NCI-H748 (cell line): ENCODE data around the gene SLC1A4.
"Not testable (repeated sequence)": the region's sequence is repeated elsewhere in the genome, so short reads cannot be mapped to it uniquely, and the experiment has no call there.

Source experiments
- DNase-seq: peaks from one replicate; lab custom pipeline; 2025; ENCODE audit not compliant: unreplicated experiment; lab: John Stamatoyannopoulos, UW

Gene SLC1A4

DNA sequence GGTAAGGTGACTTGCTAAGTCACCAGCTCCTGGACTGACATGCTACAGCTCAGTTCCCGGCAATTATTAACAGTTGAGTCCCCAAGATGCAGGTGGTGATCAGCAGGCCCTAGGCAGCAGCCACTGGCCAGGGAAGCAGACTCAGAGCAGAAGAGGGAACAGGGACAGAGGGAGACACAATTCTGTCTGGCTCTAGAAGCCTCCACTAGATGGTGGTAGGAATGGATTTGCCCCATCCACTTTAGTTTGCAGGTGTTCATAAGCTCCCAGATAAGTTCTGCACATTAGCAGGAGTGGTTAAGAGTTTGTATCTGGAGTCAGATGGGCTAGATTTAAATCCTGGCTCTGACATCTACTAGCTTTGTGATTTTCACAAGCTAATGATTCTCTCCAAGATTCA is 25.5 kb upstream of the SLC1A4 start:
- DNase-seq, result no peak

DNA sequence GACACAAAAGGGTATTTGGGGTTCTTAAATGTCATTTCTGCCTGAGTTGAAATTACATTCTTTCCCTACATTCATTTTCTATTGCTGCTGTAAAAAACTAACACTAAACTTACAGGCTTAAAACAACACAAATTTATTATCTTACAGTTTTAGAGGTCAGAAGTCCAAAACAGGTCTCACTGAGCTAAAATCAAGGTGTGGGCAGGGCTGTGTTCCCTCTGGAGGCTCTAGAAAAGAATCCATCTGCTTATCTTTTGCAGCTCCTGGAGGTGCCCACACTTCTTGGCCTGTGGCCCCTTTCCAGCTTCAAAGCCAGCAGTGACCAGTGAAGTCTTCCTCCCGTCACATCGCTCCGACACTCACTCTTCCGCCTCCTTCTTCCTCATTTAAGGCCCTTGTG is 23.2 kb upstream of the SLC1A4 start:
- DNase-seq, result no peak

- no peak for DNase-seq
Measured at GRCh38 chr2:64966839-64967238, 22.4 kb upstream of the SLC1A4 start.

DNA sequence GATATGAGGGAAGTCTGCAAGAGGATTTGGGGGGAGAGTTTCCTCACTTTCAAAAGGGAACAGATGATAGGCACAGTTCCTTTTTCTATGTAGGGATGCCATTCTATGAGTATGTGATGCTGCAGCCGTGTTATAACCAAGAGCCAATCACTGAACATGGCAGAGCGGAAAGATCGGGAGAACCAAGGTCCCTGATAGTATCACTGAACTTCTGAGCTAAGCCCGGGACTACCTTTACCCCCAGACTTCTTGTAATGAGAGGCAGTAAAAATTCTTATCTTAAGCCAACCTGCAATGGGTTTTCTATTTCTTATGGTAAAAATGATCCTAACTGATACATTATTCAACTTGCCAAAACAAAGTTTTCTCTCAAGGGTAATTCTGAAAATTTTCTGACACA is 21.6 kb upstream of the SLC1A4 start:
- no peak for DNase-seq

- DNase-seq, result not testable (repeated sequence)
Measured at GRCh38 chr2:64969086-64969485, 20.1 kb upstream of the SLC1A4 start.

DNA sequence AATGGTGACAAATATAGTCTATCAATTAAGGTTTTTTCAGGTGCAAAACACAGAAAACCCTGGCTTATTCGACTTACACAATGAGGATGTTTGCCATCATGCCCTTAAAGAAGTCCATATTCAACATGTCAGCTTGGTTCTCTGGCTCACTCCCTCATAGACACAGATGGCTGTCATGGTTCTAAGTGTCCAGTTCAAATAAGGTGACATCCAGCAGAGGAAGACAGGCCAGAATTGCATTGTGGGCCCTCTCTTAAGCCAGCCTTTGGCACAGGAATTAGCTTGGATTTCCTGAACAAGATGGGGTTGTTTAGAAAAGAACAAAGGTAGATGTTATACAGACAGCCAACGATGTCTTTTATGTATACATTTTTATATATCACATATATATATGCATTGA is 18.7 kb upstream of the SLC1A4 start:
- no peak for DNase-seq

DNA sequence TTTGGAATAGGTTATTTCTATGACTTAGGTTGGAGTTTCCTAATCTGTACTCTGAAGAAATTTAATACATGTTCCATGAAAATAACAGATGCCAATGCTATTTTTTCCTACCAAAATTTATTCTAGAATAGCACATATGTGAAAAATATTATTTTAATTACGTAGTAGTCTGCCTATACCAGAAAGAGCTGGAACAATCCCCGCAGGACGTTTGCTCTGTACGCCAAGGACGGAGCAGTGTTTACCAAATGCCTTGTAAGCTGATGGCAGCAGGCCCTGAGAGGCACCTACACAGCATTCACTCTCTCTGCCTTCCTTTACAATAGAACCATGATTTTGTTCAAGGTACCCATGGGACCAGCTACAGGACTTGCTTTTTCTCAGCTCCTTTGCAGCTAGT is 16.8 kb upstream of the SLC1A4 start:
- no peak for DNase-seq

GRCh38 chr2:64972876-64973275 is 16.3 kb upstream of the SLC1A4 start:
- no peak for DNase-seq

DNA sequence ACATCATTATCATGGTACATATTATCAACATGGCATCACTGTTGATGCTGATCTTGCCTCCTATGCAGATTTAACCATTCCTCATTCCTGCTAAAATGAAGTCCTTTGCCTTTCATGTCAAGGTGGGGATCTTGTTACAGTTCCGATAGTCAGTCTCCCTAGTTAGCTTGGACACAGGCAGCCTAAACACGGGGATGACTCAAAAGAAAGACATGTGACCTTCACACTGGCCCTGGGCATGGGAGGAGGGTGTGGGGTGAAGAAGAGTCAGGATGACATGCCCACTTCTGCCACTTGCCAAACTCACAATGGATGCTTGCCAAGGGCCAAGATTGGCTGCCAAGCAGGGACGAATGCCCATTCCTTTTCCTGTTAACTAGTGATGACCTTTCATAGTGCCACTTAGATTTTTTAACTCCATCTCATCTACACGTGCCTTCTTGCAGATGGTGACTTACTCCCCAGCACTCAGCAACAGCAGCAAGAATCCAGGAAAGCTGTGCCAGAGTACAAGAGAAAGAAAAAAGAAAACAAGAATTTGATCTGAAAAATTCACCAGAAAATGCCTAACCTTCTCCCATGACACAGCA is 13.9 kb upstream of the SLC1A4 start:
- DNase-seq, result no peak

DNA sequence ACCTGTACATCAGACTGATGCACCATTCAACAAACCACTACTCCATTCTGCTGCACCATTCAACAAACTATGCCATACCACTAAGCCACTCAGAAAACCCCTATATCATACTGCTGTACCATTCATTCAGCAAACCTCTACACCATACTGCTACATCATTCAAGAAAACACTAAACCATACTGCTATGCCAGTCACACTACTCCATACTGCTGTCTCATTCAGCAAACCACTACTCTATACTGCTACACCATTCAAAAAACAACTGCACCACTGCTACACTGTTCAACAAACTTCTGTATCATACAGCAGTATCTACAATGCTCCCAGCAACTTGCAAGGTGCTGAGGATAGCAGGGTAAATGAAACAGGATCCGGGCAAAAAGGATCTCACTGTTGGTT is 12.9 kb upstream of the SLC1A4 start:
- no peak for DNase-seq

- no peak for DNase-seq
Measured at GRCh38 chr2:64978514-64979268, 10.5 kb upstream of the SLC1A4 start.

GRCh38 chr2:64979744-64980143 is 9.5 kb upstream of the SLC1A4 start:
- DNase-seq, result no peak

DNA sequence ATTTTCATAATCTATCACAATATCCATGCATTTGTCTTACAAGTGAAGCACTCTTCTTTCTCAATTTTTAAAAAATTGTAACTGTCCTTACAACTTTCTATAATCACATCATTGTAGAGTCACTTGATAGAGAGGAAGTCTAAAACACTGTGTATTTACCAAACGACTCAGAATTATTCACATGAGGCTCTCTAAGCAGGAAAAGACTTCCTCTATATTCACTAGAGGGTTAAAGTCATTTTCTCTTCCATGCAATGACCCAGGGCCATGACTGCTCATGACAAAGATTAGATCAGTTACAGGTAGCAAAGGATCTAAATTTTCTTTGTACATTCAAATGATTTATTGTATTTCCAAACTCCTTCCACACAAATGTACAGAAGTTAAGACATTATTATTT is 9.0 kb upstream of the SLC1A4 start:
- no peak for DNase-seq

- DNase-seq, result no peak
Measured at GRCh38 chr2:64982311-64982857, 6.8 kb upstream of the SLC1A4 start.

DNA sequence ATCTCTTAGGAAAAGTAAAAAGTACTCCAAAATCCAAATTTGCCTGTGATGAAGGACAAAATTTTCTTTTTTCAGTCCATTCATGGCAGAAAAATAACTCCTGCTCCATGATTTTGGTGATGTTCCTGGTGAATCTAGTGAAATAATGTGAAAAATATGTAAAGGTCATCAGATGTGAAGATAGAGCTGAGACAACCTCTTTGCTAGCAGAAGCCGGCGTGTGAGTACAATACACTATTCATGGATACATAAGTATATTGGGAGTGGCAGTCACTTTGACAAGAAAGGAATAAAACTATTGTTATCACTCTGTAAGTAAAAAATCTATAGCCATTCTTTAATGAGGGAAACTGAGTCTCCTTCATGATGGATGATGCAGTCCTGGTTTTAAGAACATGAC is 6.3 kb upstream of the SLC1A4 start:
- DNase-seq, result no peak

DNA sequence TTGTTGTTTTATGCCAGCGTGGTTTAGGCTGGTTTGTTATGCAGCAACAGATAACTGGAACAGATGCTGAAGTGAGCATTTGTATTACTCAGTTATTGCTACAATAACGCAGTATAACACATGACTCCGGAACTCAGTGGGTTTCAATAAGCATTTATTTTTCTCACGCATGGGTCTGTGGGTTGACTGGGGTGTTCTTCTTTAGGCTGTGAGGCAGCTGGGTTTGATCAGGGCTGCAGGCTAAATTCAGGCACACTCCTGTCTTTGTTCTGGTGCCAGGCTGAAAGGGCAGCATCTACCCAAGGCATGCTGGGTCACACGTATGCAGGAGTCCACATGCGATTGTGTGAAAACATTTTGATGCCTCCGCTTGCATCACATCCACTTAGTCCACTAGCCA is 3.8 kb upstream of the SLC1A4 start:
- DNase-seq, result no peak

DNA sequence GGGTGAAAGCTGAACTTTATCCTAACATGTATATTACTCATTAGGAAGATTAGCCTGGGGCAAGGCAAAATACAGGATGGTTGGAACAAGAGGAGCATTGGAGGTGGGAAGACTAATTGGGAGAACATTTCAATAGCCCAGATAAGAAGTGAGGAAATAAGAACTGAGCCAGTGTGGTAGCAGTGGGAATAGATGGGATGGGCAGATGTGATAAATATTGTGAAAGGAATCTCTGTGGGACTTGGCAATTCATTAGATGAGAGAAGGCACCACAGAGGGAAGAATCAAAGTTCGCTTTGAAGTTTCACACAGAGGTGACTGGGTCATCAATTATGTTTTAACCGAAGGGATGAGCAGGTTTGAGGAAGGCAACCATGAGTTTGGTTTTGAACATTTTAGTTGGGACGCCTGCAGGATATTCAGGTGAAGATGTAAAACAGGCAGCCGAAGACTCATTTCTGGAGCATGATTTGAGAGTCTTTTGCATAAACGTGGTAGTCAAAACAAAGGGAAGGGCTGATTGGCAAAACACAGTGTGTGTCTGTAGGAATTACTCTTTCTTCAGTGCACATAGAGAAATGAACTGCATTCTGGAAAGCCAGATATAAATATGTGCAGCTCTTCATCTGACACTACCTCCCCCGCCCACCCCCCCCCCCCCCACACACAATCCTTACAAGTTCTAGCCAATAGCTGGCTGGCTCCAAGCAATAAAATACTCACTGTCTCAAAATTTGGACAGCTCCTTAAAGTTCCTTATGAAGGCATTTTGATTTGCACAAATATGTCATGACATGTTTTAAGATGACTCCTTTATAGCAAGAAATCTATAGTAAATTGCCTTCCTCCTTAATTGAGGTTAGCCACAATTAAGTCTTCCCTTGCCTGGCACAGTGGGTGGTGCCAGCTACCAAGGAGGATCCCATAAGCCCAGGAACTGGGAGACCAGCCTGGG is 1.9 kb upstream of the SLC1A4 start:
- peak; percentile 1 for DNase-seq

DNA sequence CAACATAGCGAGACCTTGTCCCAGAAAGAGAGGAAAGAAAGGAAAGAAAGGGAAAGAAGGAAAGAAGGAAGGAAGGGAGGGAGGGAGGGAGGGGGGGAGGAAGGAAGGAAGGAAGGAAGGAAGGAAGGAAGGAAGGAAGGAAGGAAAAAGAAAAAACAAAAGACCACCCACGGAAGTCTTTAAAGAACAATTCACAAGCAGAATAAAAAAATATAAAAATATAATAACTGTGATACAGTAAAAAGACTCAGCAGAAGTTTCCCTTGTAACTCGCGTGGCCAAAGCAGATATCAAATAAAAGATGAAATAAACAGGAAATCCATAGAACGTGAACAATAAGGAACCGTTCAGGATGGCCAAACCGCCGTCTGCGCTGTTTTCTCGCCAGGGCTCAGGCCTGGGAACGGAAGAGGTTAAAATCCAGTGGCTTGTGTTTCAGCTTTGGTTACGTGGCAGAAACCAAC is 1.2 kb upstream of the SLC1A4 start:
- DNase-seq, result no peak

DNA sequence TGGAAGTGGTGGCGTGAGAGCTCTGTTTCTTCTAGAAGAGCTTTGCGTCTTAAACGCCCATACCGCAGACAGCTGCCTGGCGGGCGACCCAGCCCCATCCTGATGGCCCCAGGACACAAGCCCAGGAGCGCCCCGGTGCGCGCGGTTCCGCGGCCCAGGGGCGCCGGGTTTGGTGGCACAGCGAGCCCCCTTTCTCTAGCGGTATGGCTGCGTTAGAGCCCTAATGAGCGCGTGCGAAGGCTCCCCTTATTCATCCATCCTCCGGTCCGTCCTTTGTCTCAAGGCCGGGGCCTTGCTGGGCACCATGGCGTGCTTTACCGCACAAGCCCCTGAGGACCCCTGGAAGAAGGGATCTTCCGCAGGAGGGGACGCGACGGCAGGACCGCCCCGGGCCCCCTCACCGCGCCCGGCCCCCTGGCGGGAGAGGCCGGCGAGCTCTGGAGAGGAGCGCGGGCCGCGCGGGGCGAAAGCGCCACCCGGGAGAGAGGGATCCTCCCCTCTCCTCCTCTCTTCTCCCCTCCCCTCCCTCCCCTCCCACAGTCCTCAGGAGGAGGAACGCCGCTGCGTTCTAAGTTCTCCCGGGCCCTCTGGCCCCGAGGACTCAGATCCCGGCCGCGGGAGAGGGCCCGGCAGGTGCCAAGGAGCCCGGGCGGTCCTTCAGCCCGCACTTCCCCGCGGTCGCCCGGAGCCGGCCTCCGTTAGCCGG is 626 bp upstream of the SLC1A4 start:
- peak; percentile 71 for DNase-seq

DNA sequence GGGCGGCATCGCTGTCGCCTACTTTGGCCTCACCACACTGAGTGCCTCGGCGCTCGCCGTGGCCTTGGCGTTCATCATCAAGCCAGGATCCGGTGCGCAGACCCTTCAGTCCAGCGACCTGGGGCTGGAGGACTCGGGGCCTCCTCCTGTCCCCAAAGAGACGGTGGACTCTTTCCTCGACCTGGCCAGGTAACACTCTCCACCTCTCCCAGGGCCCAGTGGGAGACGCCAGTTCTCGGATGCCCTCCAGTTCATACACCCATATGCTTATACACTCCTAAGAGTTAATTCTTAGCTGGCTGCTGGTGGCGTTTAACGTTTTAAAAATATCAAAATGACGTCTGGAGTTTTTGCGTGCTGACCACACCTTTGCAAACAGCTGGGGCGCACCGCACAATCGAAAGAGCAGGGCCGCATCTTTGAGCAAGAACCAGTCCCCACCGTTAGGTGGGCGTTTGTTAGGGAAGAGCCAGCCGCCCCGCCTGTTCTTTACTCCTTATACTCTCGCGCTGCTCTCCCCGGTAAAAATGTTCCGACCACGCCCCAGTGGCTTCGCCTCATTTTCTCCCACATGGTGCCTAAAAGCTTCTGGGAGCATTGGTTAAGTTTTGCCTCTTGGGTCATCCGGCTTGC is 899 bp downstream of the SLC1A4 start:
- DNase-seq, result peak; percentile 52
